ENCODE data around the gene MYO15B.

MYO15B gene

DNA sequence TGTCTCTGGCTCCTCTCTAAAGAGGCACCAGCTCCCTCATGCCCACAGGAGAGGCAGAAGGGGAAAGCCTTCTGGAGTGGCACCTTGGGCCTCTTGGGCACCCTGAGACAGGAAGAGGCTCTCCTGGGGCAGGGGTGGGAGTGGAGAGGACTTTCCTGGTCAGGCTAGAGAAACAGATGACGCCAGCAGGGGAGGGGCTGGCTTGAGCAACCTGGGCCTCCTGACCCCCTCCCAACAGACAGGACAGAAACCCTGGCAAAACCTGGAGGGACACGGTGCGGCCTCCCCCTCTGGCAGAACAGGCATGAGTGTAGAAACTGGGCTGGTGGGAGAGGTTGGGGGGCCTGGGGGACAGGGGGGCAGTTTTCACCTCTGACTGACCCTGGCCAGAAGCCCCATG lies 51.7 kb downstream of the MYO15B start:
- DNase-seq (ENCODE audit: low read depth in 2 of 2), result no peak

DNA sequence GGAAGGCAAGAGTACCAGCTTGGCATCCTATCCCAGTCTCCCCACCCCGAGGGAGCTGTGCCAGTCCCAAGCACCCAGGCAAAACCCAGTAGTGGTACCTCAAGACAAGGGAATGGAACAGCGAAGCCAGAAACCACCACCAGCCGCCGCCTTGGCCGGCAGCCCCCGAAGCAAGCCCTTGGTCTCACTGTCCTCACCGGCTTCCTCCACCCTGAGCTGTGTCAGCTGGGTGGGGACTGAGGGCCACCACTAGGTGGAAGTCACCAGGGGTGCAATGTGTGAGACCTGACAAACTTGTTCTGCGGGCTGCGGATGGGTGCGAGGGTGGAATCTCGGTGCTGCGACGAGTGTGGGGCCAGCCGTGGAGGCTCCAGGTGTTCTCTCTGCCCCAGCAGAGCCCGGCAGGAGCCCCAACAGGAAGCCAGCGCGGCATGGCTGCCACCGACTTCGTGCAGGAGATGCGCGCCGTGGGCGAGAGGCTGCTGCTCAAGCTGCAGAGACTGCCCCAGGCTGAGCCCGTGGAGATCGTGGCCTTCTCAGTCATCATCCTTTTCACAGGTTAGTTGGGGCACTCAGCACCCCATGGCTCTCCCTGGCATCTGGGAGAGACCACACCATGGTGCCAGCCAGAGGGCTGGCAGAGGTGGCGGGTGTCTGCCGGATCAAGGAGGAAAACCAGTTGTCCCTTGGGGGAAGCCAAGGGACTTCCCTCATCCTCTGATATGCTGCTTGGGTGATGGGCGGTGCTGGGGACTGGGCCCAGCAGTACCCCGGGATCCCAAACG lies 52.4 kb downstream of the MYO15B start:
- no peak for DNase-seq (ENCODE audit: low read depth in 2 of 2)

DNA sequence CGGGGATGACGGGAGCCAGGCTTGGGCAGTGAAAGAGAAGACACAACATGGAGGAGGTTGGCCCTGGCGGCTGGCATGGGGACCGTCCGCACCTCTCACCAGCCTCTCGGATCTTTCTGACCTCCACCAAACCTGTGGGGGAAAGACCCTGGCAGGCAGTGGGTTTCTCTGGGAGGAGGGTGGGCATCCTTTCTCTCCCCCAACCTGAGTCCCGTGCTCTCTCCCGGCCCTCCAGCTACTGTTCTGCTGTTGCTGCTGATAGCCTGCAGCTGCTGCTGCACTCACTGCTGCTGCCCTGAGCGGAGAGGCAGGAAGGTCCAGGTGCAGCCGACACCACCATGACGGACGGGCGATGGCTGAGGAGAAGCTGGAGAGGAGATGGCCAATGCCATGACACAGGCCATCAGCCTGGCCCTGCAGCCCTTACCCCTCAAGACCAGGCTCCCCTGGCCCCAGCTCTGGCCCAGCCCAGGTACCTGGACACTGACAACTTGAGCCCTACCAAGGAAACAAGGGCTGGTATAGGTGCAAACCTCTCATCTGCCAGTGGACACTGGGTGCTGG lies 53.0 kb downstream of the MYO15B start:
- DNase-seq (ENCODE audit: low read depth in 2 of 2), result no peak

DNA sequence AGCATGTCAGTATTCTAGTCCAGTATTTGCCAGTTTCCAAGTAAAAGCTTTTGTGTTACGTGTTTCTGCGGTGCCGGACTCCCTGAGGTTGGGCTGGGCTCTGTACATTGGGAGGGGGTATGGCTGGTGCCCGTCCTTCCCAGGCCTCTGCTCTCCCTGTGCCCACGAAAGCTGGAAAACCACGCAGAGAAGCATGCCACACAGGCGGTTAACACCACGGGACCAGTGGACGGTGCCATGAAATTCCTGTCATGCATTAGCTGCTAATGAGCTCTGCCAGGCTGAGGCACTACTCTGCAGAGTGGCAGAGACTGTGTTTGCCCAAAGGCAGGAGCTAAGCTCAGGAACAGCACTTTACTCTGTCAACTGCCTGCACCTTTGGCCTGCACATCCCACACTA lies 53.7 kb downstream of the MYO15B start:
- no peak for DNase-seq (ENCODE audit: low read depth in 2 of 2)

DNA sequence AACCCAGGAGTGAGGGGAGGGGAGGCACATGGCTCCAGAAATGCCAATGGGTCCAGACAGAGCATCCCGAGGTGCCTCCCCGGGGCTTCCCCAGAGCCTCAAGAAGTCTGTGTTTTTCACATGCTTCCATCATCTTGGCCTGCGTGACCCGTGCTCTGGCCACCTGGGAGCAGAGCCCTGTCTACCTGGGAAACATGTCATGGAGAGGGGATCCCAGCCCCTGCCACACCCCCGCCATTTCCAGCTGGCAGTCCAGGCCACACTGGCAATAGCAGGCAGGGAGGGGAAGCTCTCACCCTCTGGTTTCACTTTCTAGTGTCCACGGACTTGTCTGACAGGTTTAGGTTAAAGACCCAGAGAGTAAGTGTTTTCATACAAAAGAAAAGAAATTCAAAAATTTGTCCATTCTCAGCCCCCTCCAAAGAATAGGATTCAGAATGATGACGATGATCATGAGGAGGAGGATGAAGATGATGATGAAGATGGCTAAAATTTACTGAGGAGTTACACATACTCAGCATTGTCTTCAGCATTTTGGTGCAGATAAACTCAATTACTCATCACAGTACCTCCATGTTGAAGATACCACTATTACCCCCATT lies 54.7 kb downstream of the MYO15B start:
- DNase-seq (ENCODE audit: low read depth in 2 of 2), result no peak

DNA sequence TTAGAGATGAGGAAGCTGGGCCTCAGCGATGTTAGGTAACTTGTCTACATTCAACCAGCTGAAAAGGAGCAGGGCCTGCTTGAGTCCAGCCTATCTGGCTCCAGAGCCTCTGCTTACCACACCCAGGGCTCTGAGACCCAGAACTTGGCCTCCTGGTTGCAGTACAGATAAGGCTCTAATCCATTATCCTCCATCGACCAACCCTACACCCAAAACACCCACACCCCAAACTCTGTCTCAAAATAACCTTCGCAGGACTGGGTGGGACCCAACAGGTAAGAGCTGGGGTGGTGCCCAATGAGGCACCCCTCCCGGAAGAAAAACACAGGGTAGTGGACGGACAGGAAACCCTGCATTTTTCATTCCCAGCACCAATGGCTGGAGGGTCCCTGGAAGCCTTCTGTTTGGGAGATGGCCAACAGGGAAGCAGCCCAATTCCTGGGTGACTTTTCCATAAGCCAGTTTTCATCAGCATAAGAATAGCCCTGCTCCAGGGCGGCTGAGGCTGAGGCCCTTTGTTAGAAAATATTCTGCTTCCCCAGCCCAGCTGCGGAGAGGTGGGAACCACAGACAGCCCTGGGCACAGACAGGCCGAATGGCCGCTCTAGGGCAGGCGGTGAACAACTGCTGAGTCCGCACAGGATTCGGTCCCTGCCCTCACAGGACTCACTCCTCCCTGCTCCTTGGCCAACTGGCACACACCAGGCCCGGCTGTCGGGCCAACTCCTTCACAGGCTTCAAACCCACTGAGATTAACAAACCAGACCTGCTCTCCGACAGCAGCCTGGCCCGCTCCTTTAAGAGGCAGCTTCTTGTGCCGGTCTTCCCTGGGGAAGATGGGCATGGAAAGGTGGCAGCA lies 55.4 kb downstream of the MYO15B start:
- no peak for DNase-seq (ENCODE audit: low read depth in 2 of 2)

DNA sequence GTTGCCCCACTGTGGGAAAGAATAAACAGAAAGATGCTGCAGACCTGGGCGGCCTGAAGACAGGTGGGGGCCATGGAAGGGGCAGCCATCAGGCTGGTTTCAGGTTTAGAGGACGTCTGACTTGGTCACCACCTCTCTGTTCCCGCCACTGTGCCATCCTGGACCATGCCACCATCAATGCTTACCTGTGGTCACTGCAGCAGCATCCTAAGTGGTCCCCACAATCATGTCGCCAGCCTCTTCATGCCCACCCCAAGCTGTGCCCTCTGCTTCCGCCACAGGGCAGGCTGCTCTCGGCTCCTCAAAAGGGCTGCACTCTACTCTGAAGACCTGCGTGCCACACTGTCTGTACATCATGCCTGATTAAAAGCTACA lies 56.0 kb downstream of the MYO15B start:
- DNase-seq (ENCODE audit: low read depth in 2 of 2), result no peak

DNA sequence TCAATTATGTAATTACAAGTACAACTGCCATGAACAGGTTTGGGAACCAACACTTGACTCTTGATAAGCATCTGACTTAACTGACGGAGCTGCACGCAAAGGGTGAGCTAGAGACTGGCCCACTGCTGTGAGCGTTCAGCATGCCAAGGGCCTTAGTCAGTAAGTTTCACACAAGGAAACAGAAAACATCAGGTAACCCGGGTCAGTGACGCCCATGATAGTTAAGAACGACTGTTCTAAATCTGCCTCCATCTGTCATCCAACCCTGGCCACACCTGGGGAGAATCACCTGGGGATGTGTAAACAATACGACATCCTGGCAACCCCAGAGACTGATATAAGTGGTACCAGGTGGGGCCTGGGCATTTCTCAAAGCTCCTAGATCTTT lies 57.9 kb downstream of the MYO15B start:
- DNase-seq (ENCODE audit: low read depth in 2 of 2), result no peak

DNA sequence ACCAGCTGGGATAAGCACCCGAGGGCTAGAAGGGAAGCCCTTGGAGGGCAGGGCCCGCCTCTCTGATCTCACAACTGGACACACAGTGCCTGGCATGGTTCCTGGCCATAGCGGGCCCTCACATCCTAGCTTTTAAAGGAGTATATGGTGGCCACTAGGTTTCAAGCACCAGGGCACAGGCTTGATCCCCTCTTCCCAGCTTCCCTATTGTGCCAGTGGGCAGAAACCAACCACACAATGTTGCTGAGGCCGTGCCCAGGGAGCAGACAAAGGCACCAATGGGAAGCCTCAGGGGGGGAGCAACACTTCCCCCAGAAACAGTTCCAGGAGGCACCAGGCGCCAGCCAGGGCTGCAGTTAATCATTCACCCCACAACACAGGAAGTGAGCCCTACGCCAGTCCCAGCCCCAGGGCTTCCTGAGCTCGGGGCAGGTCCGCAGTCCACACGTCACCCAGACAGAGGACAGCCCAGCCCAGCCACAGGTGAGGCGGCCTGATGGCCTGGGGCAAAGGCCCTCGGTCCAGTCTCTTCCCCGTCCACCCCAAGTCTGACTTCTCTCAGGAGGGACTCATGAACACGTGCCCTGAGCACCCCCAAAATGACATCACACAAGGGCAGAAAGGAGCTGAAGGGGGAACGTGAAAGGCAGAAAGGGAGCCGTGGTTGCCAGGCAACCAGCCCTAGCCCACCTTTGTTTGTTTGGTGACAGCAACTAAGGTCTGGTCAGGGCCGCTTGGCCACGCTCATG lies 58.5 kb downstream of the MYO15B start:
- no peak for DNase-seq (ENCODE audit: low read depth in 2 of 2)

DNA sequence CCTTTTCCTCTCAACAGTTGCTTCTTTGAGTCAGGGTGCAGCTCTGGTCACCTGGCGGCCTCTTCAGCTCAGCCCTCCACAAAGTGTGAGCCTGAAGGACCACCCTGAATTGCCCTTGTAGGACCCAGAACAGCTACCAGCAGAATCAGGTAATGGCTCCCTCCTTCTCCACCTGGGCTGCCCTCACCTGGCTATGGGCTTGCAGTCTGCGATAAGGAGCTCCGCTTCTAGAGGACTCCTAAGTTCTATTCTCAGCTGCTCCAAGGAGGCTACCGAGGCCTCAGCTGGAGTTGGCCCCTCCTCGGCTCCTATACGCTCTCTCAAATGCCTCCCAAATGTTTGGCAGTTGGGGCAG lies 59.0 kb downstream of the MYO15B start:
- no peak for DNase-seq (ENCODE audit: low read depth in 2 of 2)

DNA sequence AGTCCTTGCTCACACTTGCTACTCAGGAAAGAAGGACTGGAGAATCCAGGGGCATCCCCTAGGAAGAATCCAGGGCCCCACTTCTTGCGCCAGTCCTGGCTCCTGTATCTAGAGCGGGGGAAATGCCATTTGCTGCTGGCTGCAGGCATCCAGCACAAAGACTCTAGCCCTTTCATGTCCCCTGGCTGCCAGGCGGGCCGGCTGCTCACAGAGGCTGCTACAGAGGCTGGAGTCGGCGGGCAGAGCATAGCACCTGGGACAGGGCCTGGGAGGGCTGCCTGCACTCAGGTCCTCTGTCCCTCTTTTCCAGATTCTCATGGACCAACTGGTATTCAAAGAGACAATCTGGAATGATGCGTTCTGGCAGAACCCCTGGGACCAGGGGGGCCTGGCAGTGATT lies 59.5 kb downstream of the MYO15B start:
- DNase-seq (ENCODE audit: low read depth in 2 of 2), result no peak

DNA sequence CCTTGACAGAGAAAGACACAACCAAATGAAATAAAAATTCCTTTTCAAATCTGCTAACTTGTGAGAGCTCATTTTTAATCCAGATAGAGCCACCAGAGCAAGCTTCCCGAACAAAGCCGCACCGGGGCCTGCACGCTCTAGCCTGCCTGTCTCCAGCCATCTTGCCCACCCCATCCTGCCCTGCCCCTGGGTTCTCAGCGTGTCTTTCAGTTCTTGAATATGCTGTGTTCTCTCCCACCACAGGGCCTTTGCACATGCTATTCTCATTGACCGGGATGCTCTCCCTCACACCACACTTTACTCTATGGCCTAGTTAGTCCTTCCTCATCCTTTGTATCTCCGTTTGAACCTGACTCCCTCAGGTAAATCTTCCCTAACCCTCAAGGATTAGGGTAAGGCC lies 60.3 kb downstream of the MYO15B start:
- no peak for DNase-seq (ENCODE audit: low read depth in 2 of 2)

DNA sequence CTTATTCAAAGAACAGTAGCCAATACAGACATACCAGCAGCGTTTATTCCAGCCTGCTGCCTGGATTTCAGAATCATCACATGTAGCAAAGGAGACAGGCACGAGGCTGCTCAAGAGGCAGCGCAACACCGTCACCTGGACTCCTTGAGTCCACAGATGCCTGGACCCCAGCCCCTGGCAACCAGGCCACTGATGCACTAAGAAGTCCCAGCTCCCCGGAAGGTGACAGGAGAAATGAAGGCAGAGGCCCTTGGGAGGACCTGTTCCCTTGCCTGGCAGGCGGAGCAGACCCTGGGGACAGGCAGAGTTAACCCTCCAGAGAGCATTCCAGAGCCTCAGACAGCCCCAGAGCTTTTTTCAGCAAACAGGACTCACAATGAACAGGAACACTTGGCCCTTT lies 62.1 kb downstream of the MYO15B start:
- no peak for DNase-seq (ENCODE audit: low read depth in 2 of 2)

DNA sequence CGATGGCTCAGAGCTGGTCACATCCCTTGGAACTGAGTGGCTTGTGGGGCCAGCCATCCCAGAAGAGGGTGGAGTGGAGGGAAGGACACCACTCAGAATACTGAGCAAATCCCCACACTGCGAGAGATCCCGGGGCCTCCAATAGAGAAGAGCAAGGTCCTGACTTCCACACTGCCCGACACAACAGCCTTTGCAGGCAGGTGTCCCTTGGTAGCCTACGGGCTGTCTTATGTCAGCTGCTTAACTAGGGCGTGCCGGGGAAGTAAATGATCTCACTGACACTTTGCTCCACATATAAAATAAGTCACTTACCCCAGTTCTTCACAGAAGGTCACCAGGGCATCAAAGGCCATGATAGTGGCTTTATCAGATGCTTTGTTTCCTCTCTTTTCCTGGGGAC lies 63.3 kb downstream of the MYO15B start:
- DNase-seq (ENCODE audit: low read depth in 2 of 2), result no peak

DNA sequence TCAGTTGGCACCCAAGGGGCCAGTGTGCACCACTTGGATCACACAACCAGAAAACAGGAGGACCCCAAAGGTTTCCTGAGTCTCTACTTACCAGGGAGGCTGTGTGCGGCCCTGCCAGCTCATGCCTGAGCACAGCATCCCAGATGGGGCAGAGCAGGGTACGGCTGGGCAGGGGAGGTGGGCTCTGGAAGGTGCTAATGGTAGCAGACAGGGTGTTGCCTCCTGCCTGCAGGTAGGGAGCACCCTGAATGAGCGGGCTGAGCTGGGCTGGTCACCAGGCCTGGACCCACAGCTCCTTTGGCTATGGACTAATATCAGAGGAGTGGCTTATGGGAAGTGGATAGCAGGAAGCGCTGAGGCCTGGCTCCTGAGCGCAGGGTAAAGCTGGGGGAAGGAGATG lies 64.7 kb downstream of the MYO15B start:
- no peak for DNase-seq (ENCODE audit: low read depth in 2 of 2)

DNA sequence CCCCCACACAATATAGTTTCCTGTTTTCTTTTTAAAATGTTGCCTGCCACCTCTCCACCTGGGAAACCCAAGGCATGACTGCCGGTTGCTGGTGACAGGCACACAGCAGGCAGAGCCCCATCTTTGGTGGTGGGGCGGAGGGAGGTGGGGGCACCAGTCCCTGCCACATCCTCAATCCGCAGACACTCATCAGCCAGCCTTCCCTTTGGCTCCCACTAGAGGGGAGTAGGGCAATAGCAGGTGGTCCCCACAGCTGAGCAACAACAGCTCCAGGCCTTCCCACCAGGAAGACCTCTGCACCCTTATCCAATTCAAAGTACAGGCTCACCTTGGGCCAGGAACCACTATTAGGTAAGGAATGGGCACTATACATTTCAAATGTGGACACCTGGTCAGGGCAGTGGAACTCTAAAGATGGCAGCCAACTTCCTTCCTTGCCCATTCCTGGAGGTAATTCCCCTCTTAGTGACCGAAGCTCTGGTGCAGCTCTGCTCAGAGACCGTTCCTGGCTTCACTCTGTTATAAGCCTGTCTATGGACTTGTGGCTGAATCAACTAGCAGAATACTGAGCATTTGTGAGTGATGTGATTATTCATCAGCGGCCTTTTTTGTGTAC lies 65.4 kb downstream of the MYO15B start:
- DNase-seq (ENCODE audit: low read depth in 2 of 2), result no peak

DNA sequence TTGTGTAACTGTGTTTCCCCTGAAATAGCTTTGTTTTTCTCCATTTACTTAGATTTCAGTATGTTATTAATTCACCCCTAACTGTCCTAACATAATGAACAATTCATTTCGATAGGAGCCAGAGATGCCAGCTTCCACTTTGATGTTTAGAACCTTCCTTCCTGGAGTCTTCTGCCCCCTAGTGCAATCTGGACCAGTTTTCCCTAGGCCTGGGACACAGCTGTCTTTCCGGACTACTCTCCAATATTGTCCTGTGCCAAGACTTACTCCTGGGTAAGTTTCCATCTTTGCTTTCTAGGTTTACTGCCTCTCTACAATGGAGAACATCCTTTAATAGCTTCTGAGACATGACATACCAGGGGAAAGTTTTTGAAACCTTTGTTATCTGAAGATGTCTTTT lies 66.6 kb downstream of the MYO15B start:
- no peak for DNase-seq (ENCODE audit: low read depth in 2 of 2)

DNA sequence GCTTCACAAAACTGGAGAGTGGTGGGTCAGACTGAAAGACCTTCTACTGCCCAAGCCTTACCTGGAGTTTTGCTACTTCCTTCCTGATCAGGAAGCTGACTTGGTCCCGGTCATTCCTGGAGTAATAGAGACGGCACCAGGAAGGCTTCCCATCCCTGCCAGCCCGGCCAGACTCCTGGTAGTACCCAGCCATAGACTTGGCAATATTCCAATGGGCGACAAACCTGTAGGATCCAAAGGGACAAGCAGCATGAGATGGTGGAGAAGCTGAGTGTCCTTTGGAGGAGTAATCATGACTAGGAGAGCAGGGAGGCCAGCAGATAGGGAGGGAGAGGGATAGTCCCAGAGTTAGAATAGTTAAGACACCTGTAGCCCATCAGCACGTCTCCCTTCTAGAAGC lies 70.6 kb downstream of the MYO15B start:
- no peak for DNase-seq (ENCODE audit: low read depth in 2 of 2)

DNA sequence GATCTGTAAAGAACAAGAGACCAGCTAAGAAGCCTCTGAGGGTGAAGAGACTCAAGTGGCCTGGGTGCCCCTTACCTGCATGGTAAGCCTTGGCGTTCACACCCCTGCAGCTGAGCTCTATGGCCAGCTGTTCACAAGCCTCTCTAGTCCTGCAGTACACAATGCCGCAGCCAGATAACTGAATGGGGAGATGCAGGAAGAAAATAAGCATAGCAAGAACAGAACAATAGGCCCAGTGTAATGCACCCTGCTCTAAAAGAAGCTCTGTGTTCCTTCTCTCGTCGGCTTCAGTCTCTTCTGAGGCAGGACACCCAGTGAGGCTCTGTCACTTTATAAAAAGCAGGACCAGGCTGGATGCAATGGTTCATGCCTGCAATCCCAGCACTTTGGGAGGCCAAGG lies 73.9 kb downstream of the MYO15B start:
- no peak for DNase-seq (ENCODE audit: low read depth in 2 of 2)

DNA sequence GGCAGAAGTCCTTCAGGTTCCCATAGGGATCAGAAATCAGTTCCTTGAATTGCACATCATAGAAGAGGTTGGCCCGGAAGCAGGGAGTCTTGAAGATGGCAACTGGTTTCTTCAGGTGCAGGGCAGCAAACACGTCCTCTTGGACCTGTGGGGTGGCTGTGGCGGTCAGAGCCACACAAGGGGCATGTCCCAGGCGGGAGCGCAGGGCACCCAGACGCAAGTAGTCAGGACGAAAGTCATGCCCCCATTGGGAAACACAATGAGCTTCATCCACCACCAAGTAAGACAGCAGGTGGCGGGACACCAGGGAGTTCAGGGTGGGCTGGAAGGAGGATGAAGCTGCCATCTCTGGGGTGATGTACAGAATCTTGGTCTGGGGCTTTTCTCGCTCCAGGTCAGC lies 74.9 kb downstream of the MYO15B start:
- DNase-seq (ENCODE audit: low read depth in 2 of 2), result no peak

DNA sequence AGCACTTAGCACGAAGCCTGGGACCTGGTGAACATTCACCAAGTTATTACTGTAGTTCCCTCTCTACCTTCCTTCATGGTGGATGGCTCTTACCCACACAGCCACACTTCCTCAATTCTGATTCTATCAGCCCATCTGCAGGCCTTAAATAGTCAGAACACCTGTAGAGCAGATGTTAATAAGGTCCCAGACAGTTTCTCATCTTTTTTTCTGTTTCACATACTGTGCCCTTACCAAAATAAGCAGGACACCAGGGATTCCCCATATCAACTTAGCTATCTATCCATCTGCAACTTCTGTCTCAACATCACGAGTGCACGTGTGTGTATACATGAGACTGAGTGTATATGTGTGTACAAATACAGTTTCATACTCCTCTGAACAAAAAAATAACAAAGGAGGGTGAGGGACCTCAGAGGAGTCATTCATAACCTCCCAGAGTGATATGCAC lies 76.5 kb downstream of the MYO15B start:
- DNase-seq (ENCODE audit: low read depth in 2 of 2), result no peak
